Measurements from ENCODE around the gene OR2S2.
A peak's percentile ranks its signal among the peaks of the same experiment; 100 is the strongest.
"Not testable (repeated sequence)": the region's sequence is repeated elsewhere in the genome, so short reads cannot be mapped to it uniquely, and the experiment has no call there.

The OR2S2 gene

GRCh38 chr9:35962126-35962906, 4.4 kb upstream of the OR2S2 start:
- DNase-seq (ENCODE audit: low spot score), result no peak

DNA sequence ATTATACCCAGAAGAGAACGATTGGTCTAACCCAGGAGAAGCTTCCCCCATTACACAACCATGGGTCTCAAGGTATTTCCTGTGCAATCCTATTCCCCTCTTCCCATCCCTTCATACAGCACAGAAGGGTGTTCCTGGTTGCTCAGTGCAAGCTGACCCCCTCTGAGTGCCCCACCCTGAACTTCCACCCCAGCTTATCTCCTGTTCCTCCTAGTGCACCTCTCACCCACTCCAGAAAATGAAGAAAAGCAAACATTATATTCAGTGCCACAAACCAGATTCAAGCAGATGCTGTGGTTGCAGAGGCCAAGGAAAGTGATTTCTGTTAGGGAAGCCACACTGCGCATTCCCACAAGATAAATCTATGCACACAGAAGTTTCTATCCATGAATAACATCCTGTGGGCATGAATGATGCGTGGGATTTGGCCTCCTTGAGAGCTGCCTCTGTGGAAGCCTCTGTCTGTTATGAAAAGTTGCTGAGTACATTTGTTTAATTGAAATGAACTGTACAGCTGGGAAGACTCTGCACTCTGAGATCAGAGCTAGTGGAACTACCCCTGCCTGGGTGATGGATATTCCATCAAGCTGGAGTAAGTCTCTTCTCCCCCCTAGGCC, 2.2 kb upstream of the OR2S2 start:
- DNase-seq (ENCODE audit: low spot score), result no peak

- no peak for DNase-seq (ENCODE audit: low spot score)
Observed at GRCh38 chr9:35956651-35957050, 1.3 kb downstream of the OR2S2 start.

DNA sequence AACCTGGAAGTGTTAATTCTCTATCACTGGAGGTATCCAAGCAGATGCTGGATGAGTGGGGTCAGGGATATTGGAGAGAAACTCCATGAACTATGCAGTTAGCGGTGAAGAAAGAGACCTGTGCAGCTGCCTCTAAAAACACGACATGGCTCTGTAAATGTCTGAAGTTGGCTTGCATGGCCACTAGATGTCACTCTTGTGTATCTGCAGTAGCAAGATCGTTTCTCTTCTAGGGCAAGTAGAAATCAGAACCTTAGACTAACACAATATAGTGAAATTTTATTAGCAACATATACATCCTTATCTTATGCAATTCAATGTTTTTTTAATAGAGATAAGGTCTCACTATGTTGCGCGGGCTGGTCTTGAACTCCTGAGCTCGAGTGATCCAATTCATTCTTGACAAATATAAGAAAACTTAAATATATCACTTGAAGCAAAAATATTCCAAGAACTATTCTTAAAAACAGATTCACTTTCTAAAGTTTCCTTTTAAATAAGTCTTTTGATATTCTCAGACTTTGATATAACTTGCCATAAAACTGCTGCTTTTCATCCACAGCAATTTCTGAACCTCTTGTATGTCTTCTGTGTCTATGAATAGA, 2.9 kb downstream of the OR2S2 start:
- peak; percentile 70 for DNase-seq (ENCODE audit: low spot score)

- no peak for DNase-seq (ENCODE audit: low spot score)
Observed at GRCh38 chr9:35952526-35953191, 5.3 kb downstream of the OR2S2 start.

DNA sequence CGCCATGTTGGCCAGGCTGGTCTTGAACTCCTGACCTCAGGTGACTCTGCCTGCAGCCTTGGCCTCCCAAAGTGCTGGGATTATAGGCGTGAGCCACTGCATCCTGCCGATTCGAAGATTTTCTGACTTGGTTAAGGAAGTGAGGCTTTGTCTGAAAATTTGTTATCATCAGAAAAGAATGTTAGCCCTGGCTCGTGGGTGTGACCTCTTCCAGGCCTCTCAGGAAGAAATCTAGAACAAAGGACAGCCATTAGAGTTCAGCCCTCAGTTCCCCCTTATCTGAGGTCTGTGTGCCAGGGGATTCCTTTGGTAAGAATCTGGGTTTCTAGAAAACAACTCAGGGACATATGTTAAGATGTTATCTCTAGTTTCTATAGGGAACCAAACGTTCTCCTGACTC, 6.2 kb downstream of the OR2S2 start:
- no peak for DNase-seq (ENCODE audit: low spot score)

GRCh38 chr9:35948901-35949318, 9.0 kb downstream of the OR2S2 start:
- DNase-seq (ENCODE audit: low spot score), result no peak

- no peak for DNase-seq (ENCODE audit: low spot score)
Observed at GRCh38 chr9:35948451-35948850, 9.5 kb downstream of the OR2S2 start.

GRCh38 chr9:35945341-35946018, 12.5 kb downstream of the OR2S2 start:
- DNase-seq (ENCODE audit: low spot score), result peak; percentile 60

DNA sequence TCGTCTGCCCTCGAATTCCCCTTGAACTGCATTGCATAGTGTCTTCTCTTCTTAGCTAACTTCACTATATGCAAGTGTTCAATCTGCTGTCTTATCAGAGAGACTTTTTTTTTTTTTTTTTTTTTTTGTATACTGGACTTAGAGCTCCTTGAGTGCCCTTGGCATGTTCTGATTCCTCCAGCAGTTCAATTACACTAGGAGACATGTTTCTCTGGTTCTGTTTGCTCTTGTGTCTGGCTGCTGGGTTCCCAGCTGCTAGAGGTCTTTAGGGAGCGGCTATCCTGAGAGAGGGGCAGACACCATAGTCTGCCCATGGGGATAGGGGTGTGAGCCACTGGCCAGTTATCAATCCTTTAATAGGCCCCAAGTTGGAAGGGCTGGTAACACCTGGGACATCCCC, 13.1 kb downstream of the OR2S2 start:
- no peak for DNase-seq (ENCODE audit: low spot score)

DNA sequence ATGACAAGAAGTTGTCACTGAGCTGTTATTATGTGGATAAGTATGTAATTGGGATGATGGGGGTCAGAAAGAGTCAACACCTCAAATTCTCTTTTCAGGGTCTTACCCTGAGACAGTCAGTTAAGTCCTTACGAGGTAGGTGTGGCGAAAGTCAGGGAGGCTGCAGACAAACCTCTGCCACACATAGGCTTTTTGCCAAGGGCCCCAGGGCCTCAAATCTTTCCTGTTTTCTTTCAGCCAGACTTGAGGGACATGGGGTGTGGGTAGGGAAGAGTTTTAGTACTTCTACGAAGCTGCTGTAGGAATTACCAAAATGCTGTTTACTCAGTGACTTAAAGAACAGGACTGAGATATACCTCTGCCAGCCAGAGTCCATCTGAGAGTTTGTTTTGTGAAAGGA, 13.8 kb downstream of the OR2S2 start:
- DNase-seq (ENCODE audit: low spot score), result no peak

DNA sequence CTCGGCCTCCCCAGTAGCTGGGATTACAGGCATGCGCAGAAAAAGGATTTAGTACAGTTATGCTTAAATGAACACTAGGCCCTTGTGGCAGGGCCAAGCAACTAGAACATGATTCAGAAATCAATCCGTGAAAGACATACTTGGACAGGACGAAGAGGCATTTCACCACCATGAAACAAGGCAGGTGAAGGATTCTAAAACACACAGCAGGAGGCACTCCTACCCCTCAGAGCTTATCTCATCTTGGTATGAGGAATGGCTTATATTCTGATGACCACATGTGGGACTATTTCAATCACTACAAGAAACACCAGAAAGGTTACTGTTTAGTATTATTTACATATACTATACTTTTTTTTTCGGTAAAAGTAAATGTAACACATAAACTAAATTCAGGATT, 15.7 kb downstream of the OR2S2 start:
- no peak for DNase-seq (ENCODE audit: low spot score)

DNA sequence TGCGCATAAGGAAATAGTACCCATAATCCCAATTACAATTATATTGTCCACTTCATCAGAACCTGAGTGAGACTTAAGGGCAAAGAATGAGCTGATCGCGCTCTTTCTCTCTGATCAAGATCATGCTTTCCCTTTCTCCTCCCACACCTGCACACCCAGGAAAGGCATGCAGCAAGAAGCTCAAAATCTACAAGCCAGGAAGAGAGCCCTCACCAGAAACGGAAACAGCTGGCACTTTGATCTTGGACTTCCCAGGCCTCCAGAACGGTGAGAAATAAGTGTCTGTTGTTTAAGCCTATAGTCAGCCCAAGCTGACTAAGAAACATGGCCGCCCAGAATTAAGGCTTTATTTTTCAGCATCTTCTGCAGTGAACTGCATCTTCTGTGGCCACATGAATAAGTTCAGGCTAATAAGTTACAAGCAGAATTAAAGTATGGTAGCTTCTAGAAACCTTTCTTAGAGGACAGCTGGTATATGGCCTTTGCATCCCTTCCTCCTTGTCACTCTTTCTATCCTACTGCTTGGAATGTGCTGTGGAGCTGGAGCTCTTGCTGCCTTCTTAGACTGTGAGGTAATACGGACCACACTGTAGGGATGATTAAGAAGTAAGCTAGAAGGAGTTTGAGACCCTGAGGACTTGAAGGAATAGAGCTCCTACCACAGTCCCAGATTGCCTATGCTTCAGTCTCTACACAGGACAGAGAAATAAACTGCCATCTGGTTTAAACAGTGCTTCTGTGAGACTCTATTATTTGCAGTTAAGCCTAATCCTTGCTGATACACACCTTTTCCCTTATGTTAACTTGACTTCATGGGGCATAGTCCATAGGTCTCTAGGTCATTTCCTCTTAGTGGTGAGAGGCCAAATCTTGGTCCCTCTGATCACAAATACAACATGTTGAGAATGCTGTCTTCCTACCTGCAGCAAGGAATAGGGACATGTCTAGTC, 17.2 kb downstream of the OR2S2 start:
- peak; percentile 56 for DNase-seq (ENCODE audit: low spot score)

DNA sequence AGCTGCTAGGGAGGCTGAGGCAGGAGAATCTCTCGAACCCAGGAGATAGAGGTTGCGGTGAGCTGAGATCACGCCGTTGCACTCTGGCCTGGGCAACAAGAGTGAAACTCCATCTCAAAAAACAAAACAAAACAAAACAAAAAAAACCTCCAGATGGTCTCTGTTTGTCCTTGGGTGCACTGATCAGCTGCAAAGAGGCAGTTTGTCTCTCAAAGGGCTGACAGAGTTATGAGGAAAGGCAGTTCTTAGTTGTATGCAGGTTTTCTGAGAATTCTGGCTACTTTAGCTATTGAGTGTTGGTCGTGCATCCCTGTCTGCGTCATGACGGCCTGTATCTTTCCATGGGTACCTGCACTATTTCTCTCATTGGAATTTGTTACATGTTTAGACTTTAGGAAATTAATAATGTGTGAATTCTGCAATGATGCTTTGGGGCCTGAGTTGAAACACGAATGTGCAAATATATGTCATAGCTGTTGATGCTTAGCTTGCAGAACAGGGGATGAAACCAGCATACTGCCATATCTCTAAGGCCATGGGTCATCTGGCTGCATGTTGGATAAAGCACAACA, 18.2 kb downstream of the OR2S2 start:
- no peak for DNase-seq (ENCODE audit: low spot score)

- DNase-seq (ENCODE audit: low spot score), result no peak
Observed at GRCh38 chr9:35938474-35939356, 19.2 kb downstream of the OR2S2 start.

GRCh38 chr9:35937227-35937626, 20.7 kb downstream of the OR2S2 start:
- DNase-seq (ENCODE audit: low spot score), result no peak

DNA sequence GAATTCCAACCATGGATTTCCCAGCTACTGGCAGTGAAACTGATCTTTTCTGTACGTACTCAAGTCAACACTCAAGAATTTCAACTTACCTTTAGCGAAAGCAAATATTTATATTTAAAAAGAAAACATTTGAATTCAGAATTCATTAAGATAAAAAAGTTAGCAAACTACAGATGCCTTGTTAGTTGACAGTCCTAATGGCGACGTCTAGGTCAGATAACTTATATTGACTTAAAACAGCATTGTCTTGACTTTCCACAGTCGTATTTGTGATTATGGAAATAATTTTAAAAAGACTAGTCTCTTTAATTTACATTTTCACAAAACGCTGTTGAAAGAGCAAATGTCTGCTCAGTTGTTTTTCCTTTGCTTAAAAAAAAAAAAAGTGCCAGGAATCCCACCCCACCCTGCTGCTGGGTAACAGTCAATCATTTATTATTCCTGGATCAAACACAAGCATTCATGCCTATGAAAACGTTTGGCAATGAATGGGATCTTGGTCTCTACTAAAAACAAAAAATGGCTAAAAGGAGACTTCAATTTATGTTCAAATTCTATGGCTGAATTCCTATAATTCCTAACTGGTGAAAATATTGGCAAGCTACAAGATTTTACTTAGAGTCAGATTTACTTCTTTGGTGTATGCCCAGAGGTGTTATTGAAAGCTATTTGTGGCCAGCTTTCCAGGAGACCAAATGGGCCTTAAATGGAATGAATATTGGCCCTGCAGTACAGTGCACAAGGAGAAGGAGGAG, 22.0 kb downstream of the OR2S2 start:
- DNase-seq (ENCODE audit: low spot score), result no peak

DNA sequence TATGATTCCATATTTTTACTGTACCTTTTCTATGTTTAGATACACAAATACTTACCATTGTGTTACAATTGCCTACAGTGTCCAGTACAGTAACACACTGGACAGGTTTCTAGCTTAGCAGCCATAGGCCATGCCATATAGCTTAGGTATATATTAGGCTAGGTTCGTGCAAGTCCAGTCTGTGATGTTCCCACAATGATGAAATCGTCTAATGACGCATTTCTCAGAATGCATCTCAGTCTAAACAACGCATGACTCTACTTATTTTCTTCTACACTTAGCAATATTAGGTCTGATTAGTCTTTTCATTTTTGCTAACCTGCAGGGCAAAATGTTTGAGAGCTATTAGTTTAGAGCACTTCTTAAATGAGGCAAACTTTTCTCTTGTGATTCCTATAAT, 22.7 kb downstream of the OR2S2 start:
- DNase-seq (ENCODE audit: low spot score), result no peak

- not testable (repeated sequence) for DNase-seq (ENCODE audit: low spot score)
Observed at GRCh38 chr9:35934069-35934468, 23.9 kb downstream of the OR2S2 start.
